ENCODE measurements around the gene MAP3K5. TPM values are rescaled to one million over a fixed set of nuclear protein-coding genes. Genes with fewer than 3 reads are reported as not detected.

The MAP3K5 gene
- total and polyA plus RNA-seq, 2 of the 8 experiments (the other 6 are each of a cell fraction or from before 2014, with no cell fraction given), result 0.63 to 2.6 TPM

DNA sequence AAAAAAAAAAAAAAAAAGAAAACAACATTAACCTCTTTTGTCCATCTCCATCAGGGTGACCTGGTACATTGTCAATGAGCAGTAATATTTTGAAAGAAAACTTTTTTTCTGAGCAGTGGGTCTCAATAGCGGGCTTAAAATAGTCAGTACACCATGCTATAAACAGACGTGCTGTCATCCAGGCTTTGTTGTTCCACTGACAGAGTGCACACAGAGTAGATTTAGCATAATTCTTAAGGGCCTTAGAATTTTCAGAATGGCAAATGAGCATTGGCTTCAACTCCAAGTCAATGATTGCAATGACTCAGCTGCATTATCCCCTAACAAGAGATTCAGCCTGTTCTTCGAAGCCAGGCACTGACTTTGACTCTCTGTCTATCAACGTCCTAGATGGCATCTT, 277.7 kb downstream of the MAP3K5 start:
- Histone ChIP-seq H4K20me1 (replicated peaks in 1 of 2; ENCODE audit: control insufficient read depth in 1 of 2, insufficient read depth in 2 of 2, low read length in 2 of 2) (peaks cover 0 to 1% of the 10 kb centered on the region in 2 experiments), H3K4me3 (ENCODE audit: extremely low read depth in 1 of 4, insufficient read depth in 2 of 4, low read depth in 3 of 4, low read length in 4 of 4) (no peak overlapping the region), H2BK20ac (ENCODE audit: low read length) (no peak overlapping the region), H2BK120ac (replicated peaks; ENCODE audit: low read depth, low read length) (no peak overlapping the region), H3K56ac (replicated peaks; ENCODE audit: insufficient read length, low read depth, low read length) (no peak overlapping the region), H3K23ac (ENCODE audit: insufficient read length) (no peak overlapping the region), H3K79me1 (ENCODE audit: low read depth, low read length) (peaks cover 3% of the 10 kb centered on the region; the same call in 1 of the 2 replicates), H3K27ac (ENCODE audit: low read depth, low read length) (no peak overlapping the region), H3K14ac (ENCODE audit: insufficient read length) (no peak overlapping the region), H3K9me3 (ENCODE audit: insufficient read depth in 2 of 2, low read depth in 1 of 2, low read length in 1 of 2) (no peaks in the 10 kb centered on the region), H2AK5ac (ENCODE audit: low read depth, low read length) (no peak overlapping the region), H3K36me3 (ENCODE audit: control insufficient read depth in 2 of 4, insufficient read depth in 4 of 4, low read length in 3 of 4) (no peaks in the 10 kb centered on the region; a peak in 1 of 8 replicates), H4K91ac (replicated peaks; ENCODE audit: insufficient read length, low read length) (no peak overlapping the region), H3K9ac (replicated peaks in 1 of 4; ENCODE audit: extremely low read depth in 1 of 4, low read depth in 3 of 4, low read length in 3 of 4) (no peak overlapping the region), H3K4me1 (replicated peaks in 1 of 4; ENCODE audit: control insufficient read depth in 3 of 4, insufficient read depth in 4 of 4, low read length in 3 of 4) (peaks cover 0 to 5% (median 2%) of the 10 kb centered on the region in 4 experiments; a peak in 2 of 7 replicates), H3K18ac (ENCODE audit: extremely low read depth, low read length) (no peak overlapping the region), H3K23me2 (ENCODE audit: low read depth, low read length) (no peaks in the 10 kb centered on the region), H4K5ac (ENCODE audit: insufficient read length, low read depth, low read length) (no peak overlapping the region), H4K8ac (ENCODE audit: extremely low read depth, insufficient read depth, low read length) (no peak overlapping the region), H2BK15ac (ENCODE audit: low read length) (no peak overlapping the region), H3K79me2 (ENCODE audit: control insufficient read depth in 1 of 2, insufficient read depth in 2 of 2, low read length in 2 of 2) (peaks cover 0 to 90% of the 10 kb centered on the region in 2 experiments; a peak in 3 of 4 replicates), H2BK12ac (ENCODE audit: low read depth, low read length) (no peak overlapping the region), H2AFZ (ENCODE audit: low read length) (no peak overlapping the region), H2BK5ac (ENCODE audit: low read depth, low read length) (no peak overlapping the region), H3K27me3 (replicated peaks in 1 of 4; ENCODE audit: control insufficient read depth in 3 of 4, extremely low read depth in 1 of 4, insufficient read depth in 3 of 4, low read length in 3 of 4) (no peaks in the 10 kb centered on the region), H3K4ac (replicated peaks; ENCODE audit: insufficient read length, low read depth, low read length) (no peak overlapping the region), H3K4me2 (ENCODE audit: insufficient read depth in 1 of 2, low read depth in 2 of 2, low read length in 2 of 2) (no peak overlapping the region)
- no peak for TF ChIP-seq TAF7 (optimal IDR thresholded peaks at IDR 0.05; ENCODE audit: borderline replicate concordance, low read depth, low read length)
- TF ChIP-seq ZNF274 (IDR thresholded peaks at IDR 0.05; ENCODE audit: borderline replicate concordance, extremely low read depth, low read length), result no peak
- no peak for TF ChIP-seq SIN3A (conservative IDR thresholded peaks at IDR 0.05 in 1 of 2, IDR thresholded peaks at IDR 0.05 in 1 of 2; ENCODE audit: low read depth in 1 of 2, low read length in 2 of 2)
- no peak for TF ChIP-seq SP1 (IDR thresholded peaks at IDR 0.05; ENCODE audit: low read depth, low read length)
- TF ChIP-seq, protein P1, sequence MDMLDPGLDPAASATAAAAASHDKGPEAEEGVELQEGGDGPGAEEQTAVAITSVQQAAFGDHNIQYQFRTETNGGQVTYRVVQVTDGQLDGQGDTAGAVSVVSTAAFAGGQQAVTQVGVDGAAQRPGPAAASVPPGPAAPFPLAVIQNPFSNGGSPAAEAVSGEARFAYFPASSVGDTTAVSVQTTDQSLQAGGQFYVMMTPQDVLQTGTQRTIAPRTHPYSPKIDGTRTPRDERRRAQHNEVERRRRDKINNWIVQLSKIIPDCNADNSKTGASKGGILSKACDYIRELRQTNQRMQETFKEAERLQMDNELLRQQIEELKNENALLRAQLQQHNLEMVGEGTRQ (IDR thresholded peaks at IDR 0.05; ENCODE audit: low read length), result no peak
- TF ChIP-seq FOSL1 (IDR thresholded peaks at IDR 0.05; ENCODE audit: insufficient read depth, low read depth, low read length), result no peak
- no peak for TF ChIP-seq RAD21 (IDR thresholded peaks at IDR 0.05 in 1 of 2, conservative IDR thresholded peaks at IDR 0.05 in 1 of 2; ENCODE audit: low read depth in 2 of 2, low read length in 2 of 2)
- DNase-seq (ENCODE audit: low read depth in 1 of 2, low spot score in 2 of 2) (no peak), FAIRE-seq (no peak)
- 82% methylated on average over 4 of the region's 4 CpGs; no CpG with 5 or more reads in 1 of the 2 experiments for whole genome bisulfite sequencing, 2 experiments (ENCODE audit: extremely low coverage in 1 of 2, insufficient coverage in 1 of 2, insufficient read length in 1 of 2, insufficient replicate concordance in 2 of 2, low coverage in 1 of 2, low lambda C conversion rate in 2 of 2, missing lambda C conversion rate in 1 of 2)
- POLR2A ChIA-PET (ENCODE audit: partially characterized antibody), result interaction anchor here (1.5 kb wide), 1 partner anchor 225 kb away, joined by 3 read pairs; the partner anchor contains the start of gene BCLAF1
- CTCF ChIA-PET (ENCODE audit: partially characterized antibody), result interaction anchor here (1.5 to 2.1 kb wide), 2 partner anchors 11 to 33 kb away, joined by 3 to 8 read pairs; no protein-coding TSS in a partner anchor

All from H1 (cell line).